HepG2 (cell line): ENCODE results near the gene C22orf31. TPM values are rescaled to one million over a fixed set of nuclear protein-coding genes. Genes with fewer than 3 reads are reported as not detected.

ENCODE experiments used
- AGO2 ChIP-seq: fragments of 200-400 bp; formaldehyde crosslinking; optimal IDR thresholded peaks from 2 replicates; pipeline ENCODE3; 2017; ENCODE audit warnings: mild to moderate bottlenecking, low read depth, low read length, moderate library complexity
- BCL6 ChIP-seq: IDR thresholded peaks from 2 replicates; pipeline ENCODE4 v1.6.1; 2016; ENCODE audit warnings: missing genetic modification reagents, missing compliant biosample characterization
- CBX5 ChIP-seq: sonication (generic); formaldehyde crosslinking; IDR thresholded peaks from 2 replicates; pipeline ENCODE4 v1.4.0; 2020; ENCODE audit warnings: missing genetic modification reagents, borderline replicate concordance
- ESRRA ChIP-seq: sonication (generic); formaldehyde crosslinking; IDR thresholded peaks from 2 replicates; pipeline ENCODE4 v1.5.1; 2020; ENCODE audit warnings: mild to moderate bottlenecking, low read depth, missing genetic modification reagents
- FOXK2 ChIP-seq: fragments of 450-650 bp; IDR thresholded peaks from 2 replicates; pipeline ENCODE4 v1.6.1; 2016
- FOXO1 ChIP-seq: sonication (generic); formaldehyde crosslinking; IDR thresholded peaks from 2 replicates; pipeline ENCODE4 v1.4.0; 2020; ENCODE audit warnings: missing genetic modification reagents
- GPN1 ChIP-seq: sonication (generic); formaldehyde crosslinking; IDR thresholded peaks from 2 replicates; pipeline ENCODE4 v1.5.1; 2020; ENCODE audit warnings: missing genetic modification reagents, borderline replicate concordance
- HNF4G ChIP-seq, 2 experiments: sonication (generic) in 1 of 2; formaldehyde crosslinking in 1 of 2; IDR thresholded peaks; 2 replicates each; pipeline versions ENCODE4 v1.4.0 to v1.6.1; 2011 to 2020; ENCODE audit warnings: borderline replicate concordance in 2 of 2, low read depth in 2 of 2, mild to moderate bottlenecking in 2 of 2, low read length in 1 of 2, missing genetic modification reagents in 1 of 2, moderate library complexity in 1 of 2
- MYC ChIP-seq: sonication (generic); formaldehyde crosslinking; IDR thresholded peaks from 2 replicates; pipeline ENCODE4 v1.9.0; 2021; ENCODE audit warnings: missing genetic modification reagents, borderline replicate concordance
- NONO ChIP-seq, 2 experiments: fragments of 450-650 bp in 1 of 2; sonication (generic) in 1 of 2; formaldehyde crosslinking in 1 of 2; IDR thresholded peaks in 1 of 2; conservative IDR thresholded peaks in 1 of 2; 2 replicates each; pipeline versions ENCODE4 v1.6.1 to v1.8.0; 2017 to 2022; ENCODE audit warnings: mild to moderate bottlenecking in 1 of 2, missing genetic modification reagents in 1 of 2, moderate library complexity in 1 of 2
- NR2C2 ChIP-seq: sonication (generic); formaldehyde crosslinking; IDR thresholded peaks from 2 replicates; pipeline ENCODE4 v1.4.0; 2020; ENCODE audit warnings: missing genetic modification reagents, mild to moderate bottlenecking, moderate library complexity, borderline replicate concordance
- PAF1 ChIP-seq: IDR thresholded peaks from 2 replicates; pipeline ENCODE4 v1.6.1; 2016; ENCODE audit warnings: missing genetic modification reagents, missing compliant biosample characterization
- PLRG1 ChIP-seq: fragments of 450-650 bp; conservative IDR thresholded peaks from 2 replicates; pipeline ENCODE4 v1.6.1; 2016
- RXRB ChIP-seq: IDR thresholded peaks from 2 replicates; pipeline ENCODE4 v1.6.1; 2016; ENCODE audit warnings: borderline replicate concordance, missing genetic modification reagents, missing compliant biosample characterization
- SOX6 ChIP-seq, 2 experiments: fragments of 450-650 bp in 1 of 2; sonication (generic) in 1 of 2; formaldehyde crosslinking in 1 of 2; IDR thresholded peaks; 2 replicates each; pipeline versions ENCODE4 v1.4.0 to v1.6.1; 2017 to 2020; ENCODE audit warnings: antibody characterized with exemption in 1 of 2, mild to moderate bottlenecking in 1 of 2, missing genetic modification reagents in 1 of 2
- TCF7 ChIP-seq: sonication (generic); IDR thresholded peaks from 2 replicates; pipeline ENCODE4 v1.6.1; 2016; ENCODE audit warnings: antibody characterized with exemption, low read depth
- TOPORS ChIP-seq: sonication (generic); formaldehyde crosslinking; IDR thresholded peaks from 2 replicates; pipeline ENCODE4 v1.8.0; 2023; ENCODE audit warnings: mild to moderate bottlenecking, missing genetic modification reagents
- ZC3H13 ChIP-seq: sonication (generic); formaldehyde crosslinking; IDR thresholded peaks from 2 replicates; pipeline ENCODE4 v1.8.1; 2023; ENCODE audit warnings: mild to moderate bottlenecking, missing genetic modification reagents, moderate library complexity
- ZNF24 ChIP-seq: fragments of 450-650 bp; IDR thresholded peaks from 2 replicates; pipeline ENCODE4 v1.6.1; 2017; ENCODE audit warnings: antibody characterized with exemption, mild to moderate bottlenecking
- ZNF44 ChIP-seq: sonication (generic); formaldehyde crosslinking; IDR thresholded peaks from 2 replicates; pipeline ENCODE4 v1.5.1; 2020; ENCODE audit warnings: mild to moderate bottlenecking, missing genetic modification reagents
- ZNF451 ChIP-seq: sonication (generic); formaldehyde crosslinking; IDR thresholded peaks from 2 replicates; pipeline ENCODE4 v1.5.0; 2020; ENCODE audit warnings: mild to moderate bottlenecking, missing genetic modification reagents
- ZNF598 ChIP-seq: sonication (generic); formaldehyde crosslinking; IDR thresholded peaks from 2 replicates; pipeline ENCODE4 v1.5.1; 2020; ENCODE audit warnings: mild to moderate bottlenecking, missing genetic modification reagents, borderline replicate concordance
- ZNF772 ChIP-seq: sonication (generic); formaldehyde crosslinking; IDR thresholded peaks from 2 replicates; pipeline ENCODE4 v1.5.0; 2020; ENCODE audit warnings: mild to moderate bottlenecking, missing genetic modification reagents
- ZNF883 ChIP-seq: sonication (generic); formaldehyde crosslinking; IDR thresholded peaks from 2 replicates; pipeline ENCODE4 v1.5.1; 2020; ENCODE audit warnings: mild to moderate bottlenecking, missing genetic modification reagents; ENCODE audit errors: not compliant biosample characterization
- polyA plus RNA-seq, 8 experiments: library from polyadenylated mRNA; depleted of rRNA in 3 of 8; stranded (reverse) in 7 of 8; unstranded in 1 of 8; fragments of >200 nt; fragmentation: Illumina TruSeq in 4 of 8; extraction: Trizol in 4 of 8; gene quantifications; 2 replicates each; pipeline versions ENCODE4 v1.2.1 to v1.2.3, GENCODE V29; 2011 to 2016; ENCODE audit warnings: low read depth in 4 of 8, missing spikeins in 1 of 8, mixed read lengths in 1 of 8; ENCODE audit not compliant: insufficient read depth in 1 of 8
- total RNA-seq, 5 experiments: library from RNA; depleted of rRNA; stranded (reverse); fragments of >200 nt; fragmentation: Illumina TruSeq; extraction: Trizol; gene quantifications; 2 replicates each; pipeline ENCODE4 v1.2.3, GENCODE V29; 2016; ENCODE audit warnings: low read depth in 1 of 5
- TF ChIP-seq, protein P1 (sequence below): sonication (generic); formaldehyde crosslinking; IDR thresholded peaks from 2 replicates; pipeline ENCODE4 v1.9.0; 2022; ENCODE audit warnings: missing genetic modification reagents, mild to moderate bottlenecking, borderline replicate concordance
- TF ChIP-seq, protein P2 (sequence below): sonication (generic); formaldehyde crosslinking; IDR thresholded peaks from 2 replicates; pipeline ENCODE4 v1.4.0; 2020; ENCODE audit warnings: missing genetic modification reagents

Gene C22orf31
- total and polyA plus RNA-seq, 2 of the 13 experiments (the other 11 are each of a cell fraction or from before 2014, with no cell fraction given): not detected

DNA sequence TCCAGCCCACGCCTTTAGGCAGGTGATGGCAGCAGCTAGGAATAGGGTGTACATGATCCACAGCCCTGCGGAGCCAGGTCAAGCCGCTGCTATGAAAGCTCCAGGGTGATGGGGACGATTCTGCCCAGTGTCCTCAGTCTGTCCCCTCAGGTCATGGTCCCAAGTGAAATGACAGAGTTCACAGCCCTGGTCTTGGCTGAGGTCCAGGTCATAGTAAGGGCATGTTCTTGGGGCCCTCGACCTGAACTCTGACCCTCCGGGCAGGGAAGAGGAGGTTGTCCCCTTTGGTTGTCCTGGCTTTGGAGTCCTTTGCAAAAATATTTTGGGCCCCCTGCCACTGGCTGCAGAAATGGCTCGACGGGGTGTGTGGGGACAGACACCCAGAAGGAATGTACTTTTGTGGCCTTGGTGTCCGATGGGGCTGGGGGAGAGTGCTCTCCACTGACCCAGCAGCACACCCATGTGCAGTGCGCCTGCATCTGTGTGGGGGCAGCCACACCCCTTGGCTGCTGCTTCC lies 7.3 kb downstream of the C22orf31 start (continued):
- no peak for TF ChIP-seq GPN1 (CRISPR knock-in tag)
- TF ChIP-seq FOXO1 (CRISPR knock-in tag): no peak
- TF ChIP-seq AGO2: peak; percentile 97
- TF ChIP-seq, protein P1, sequence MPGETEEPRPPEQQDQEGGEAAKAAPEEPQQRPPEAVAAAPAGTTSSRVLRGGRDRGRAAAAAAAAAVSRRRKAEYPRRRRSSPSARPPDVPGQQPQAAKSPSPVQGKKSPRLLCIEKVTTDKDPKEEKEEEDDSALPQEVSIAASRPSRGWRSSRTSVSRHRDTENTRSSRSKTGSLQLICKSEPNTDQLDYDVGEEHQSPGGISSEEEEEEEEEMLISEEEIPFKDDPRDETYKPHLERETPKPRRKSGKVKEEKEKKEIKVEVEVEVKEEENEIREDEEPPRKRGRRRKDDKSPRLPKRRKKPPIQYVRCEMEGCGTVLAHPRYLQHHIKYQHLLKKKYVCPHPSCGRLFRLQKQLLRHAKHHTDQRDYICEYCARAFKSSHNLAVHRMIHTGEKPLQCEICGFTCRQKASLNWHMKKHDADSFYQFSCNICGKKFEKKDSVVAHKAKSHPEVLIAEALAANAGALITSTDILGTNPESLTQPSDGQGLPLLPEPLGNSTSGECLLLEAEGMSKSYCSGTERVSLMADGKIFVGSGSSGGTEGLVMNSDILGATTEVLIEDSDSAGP (CRISPR knock-in tag): peak; percentile 59; the same call in 1 of the 2 replicates
- TF ChIP-seq NONO (IDR thresholded peaks at IDR 0.05): no peak
- 0 out of 2 replicates have a peak, but pooled peaks have one; percentile 29 for TF ChIP-seq NONO (CRISPR knock-in tag; conservative IDR thresholded peaks at IDR 0.05)
- no peak for TF ChIP-seq TOPORS (CRISPR knock-in tag)
- TF ChIP-seq, protein P2, sequence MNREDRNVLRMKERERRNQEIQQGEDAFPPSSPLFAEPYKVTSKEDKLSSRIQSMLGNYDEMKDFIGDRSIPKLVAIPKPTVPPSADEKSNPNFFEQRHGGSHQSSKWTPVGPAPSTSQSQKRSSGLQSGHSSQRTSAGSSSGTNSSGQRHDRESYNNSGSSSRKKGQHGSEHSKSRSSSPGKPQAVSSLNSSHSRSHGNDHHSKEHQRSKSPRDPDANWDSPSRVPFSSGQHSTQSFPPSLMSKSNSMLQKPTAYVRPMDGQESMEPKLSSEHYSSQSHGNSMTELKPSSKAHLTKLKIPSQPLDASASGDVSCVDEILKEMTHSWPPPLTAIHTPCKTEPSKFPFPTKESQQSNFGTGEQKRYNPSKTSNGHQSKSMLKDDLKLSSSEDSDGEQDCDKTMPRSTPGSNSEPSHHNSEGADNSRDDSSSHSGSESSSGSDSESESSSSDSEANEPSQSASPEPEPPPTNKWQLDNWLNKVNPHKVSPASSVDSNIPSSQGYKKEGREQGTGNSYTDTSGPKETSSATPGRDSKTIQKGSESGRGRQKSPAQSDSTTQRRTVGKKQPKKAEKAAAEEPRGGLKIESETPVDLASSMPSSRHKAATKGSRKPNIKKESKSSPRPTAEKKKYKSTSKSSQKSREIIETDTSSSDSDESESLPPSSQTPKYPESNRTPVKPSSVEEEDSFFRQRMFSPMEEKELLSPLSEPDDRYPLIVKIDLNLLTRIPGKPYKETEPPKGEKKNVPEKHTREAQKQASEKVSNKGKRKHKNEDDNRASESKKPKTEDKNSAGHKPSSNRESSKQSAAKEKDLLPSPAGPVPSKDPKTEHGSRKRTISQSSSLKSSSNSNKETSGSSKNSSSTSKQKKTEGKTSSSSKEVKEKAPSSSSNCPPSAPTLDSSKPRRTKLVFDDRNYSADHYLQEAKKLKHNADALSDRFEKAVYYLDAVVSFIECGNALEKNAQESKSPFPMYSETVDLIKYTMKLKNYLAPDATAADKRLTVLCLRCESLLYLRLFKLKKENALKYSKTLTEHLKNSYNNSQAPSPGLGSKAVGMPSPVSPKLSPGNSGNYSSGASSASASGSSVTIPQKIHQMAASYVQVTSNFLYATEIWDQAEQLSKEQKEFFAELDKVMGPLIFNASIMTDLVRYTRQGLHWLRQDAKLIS (CRISPR knock-in tag): 0 out of 2 replicates have a peak, but pooled peaks have one; percentile 36
- TF ChIP-seq CBX5 (CRISPR knock-in tag): 0 out of 2 replicates have a peak, but pooled peaks have one; percentile 7
- no peak for TF ChIP-seq PLRG1
- TF ChIP-seq ZNF598: peak; percentile 65; the same call in 1 of the 2 replicates
- TF ChIP-seq ZNF883: peak; percentile 32
- no peak for TF ChIP-seq TCF7
- no peak for TF ChIP-seq SOX6 (IDR thresholded peaks at IDR 0.05)
- peak; percentile 51 for TF ChIP-seq SOX6 (CRISPR knock-in tag; IDR thresholded peaks at IDR 0.05)
- TF ChIP-seq ESRRA: peak; percentile 97
- TF ChIP-seq BCL6 (CRISPR knock-in tag): 0 out of 2 replicates have a peak, but pooled peaks have one; percentile 21
- no peak for TF ChIP-seq FOXK2
- peak; percentile 75 for TF ChIP-seq ZNF772 (CRISPR knock-in tag)
- TF ChIP-seq ZNF24: no peak
- peak; percentile 29; the same call in 1 of the 2 replicates for TF ChIP-seq MYC (CRISPR knock-in tag)
- peak; percentile 97 for TF ChIP-seq ZC3H13 (CRISPR knock-in tag)
- TF ChIP-seq RXRB (CRISPR knock-in tag): 0 out of 2 replicates have a peak, but pooled peaks have one; percentile 21
- no peak for TF ChIP-seq ZNF451 (CRISPR knock-in tag)
- peak; percentile 76 for TF ChIP-seq NR2C2 (CRISPR knock-in tag)
- TF ChIP-seq PAF1 (CRISPR knock-in tag): peak; percentile 46; the same call in 1 of the 2 replicates
- TF ChIP-seq ZNF44 (CRISPR knock-in tag): no peak
- TF ChIP-seq HNF4G (IDR thresholded peaks at IDR 0.05; ENCODE audit: borderline replicate concordance, low read depth, low read length): no peak
- TF ChIP-seq HNF4G (CRISPR knock-in tag; IDR thresholded peaks at IDR 0.05; ENCODE audit: borderline replicate concordance, low read depth): peak; percentile 53; the same call in 1 of the 2 replicates
